8988T (cell line): ENCODE measurements around the gene CDH24.

Source experiments
- DNase-seq: peaks from one replicate; pipeline ENCODE4 v3.0.0; 2011

The CDH24 gene

GRCh38 chr14:23089498-23090253, 32.4 kb upstream of the CDH24 start:
- DNase-seq: no peak

GRCh38 chr14:23086565-23086964, 29.2 kb upstream of the CDH24 start:
- DNase-seq: no peak

GRCh38 chr14:23085458-23085857, 28.1 kb upstream of the CDH24 start:
- no peak for DNase-seq

- no peak for DNase-seq
Observed at GRCh38 chr14:23080474-23080873, 23.2 kb upstream of the CDH24 start.

GRCh38 chr14:23079716-23080115, 22.4 kb upstream of the CDH24 start:
- DNase-seq: no peak

- DNase-seq: no peak
Observed at GRCh38 chr14:23078692-23079116, 21.4 kb upstream of the CDH24 start.

GRCh38 chr14:23077962-23078361, 20.6 kb upstream of the CDH24 start:
- no peak for DNase-seq

- DNase-seq: no peak
Observed at GRCh38 chr14:23076785-23077408, 19.6 kb upstream of the CDH24 start.

- DNase-seq: no peak
Observed at GRCh38 chr14:23074906-23075305, 17.6 kb upstream of the CDH24 start.

- DNase-seq: no peak
Observed at GRCh38 chr14:23071921-23072539, 14.7 kb upstream of the CDH24 start.

GRCh38 chr14:23071244-23071920, 14.1 kb upstream of the CDH24 start:
- DNase-seq: peak; percentile 81

GRCh38 chr14:23070262-23071129, 13.2 kb upstream of the CDH24 start:
- no peak for DNase-seq

GRCh38 chr14:23069413-23069806, 12.1 kb upstream of the CDH24 start:
- no peak for DNase-seq

GRCh38 chr14:23068789-23069412, 11.6 kb upstream of the CDH24 start:
- DNase-seq: peak; percentile 61

GRCh38 chr14:23067847-23068788, 10.8 kb upstream of the CDH24 start:
- DNase-seq: no peak

- DNase-seq: no peak
Observed at GRCh38 chr14:23066855-23067744, 9.8 kb upstream of the CDH24 start.

GRCh38 chr14:23066368-23066767, 9.0 kb upstream of the CDH24 start:
- DNase-seq: no peak

GRCh38 chr14:23063601-23064000, 6.3 kb upstream of the CDH24 start:
- no peak for DNase-seq

GRCh38 chr14:23062002-23062401, 4.7 kb upstream of the CDH24 start:
- DNase-seq: peak; percentile 83
